HG02763 (cell line): ENCODE results near the gene OLFML2A.
A peak's percentile ranks its signal among the peaks of the same experiment; 100 is the strongest.

ENCODE experiments used
- ATAC-seq: cut with Tn5 transposase; IDR thresholded peaks from one replicate; pipeline ENCODE4 v1.9.1; 2021; ENCODE audit warnings: mild to moderate bottlenecking, moderate library complexity; ENCODE audit not compliant: unreplicated experiment

Gene OLFML2A

DNA sequence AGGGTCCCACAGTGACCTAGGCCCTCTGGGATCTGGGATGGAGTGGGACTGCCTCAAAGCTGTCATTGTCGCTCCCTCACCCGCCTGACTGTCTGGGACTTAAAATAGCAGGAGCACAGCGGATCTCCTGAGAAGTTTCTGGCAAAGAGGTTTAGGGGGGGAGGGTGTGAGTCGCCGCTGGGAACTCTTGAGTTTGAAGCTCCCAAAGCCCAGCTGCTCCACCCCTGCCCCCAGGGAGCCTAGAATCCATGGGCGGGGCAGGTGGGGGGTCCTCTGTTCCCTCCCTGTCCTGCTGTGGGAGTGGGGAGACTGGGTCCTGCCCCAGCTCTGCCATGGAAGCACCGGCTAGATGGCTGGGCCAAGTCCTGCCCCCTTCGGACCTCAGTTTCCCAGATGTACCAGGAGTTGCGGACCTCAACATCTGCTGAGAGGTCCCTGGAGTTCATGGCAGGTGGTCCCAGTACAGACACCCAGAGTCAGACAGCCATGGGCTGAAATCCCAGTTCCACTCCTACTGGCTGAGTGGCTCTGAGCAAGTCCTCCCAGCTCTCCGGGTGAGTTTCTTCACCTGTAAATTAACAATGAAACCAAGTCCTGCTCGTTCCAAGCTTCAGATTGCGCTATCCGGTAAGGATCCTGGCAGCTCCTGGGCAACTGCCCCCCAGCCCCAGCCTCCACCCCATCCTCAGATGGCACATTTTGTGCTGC is 75.3 kb downstream of the OLFML2A start:
- ATAC-seq = no peak

DNA sequence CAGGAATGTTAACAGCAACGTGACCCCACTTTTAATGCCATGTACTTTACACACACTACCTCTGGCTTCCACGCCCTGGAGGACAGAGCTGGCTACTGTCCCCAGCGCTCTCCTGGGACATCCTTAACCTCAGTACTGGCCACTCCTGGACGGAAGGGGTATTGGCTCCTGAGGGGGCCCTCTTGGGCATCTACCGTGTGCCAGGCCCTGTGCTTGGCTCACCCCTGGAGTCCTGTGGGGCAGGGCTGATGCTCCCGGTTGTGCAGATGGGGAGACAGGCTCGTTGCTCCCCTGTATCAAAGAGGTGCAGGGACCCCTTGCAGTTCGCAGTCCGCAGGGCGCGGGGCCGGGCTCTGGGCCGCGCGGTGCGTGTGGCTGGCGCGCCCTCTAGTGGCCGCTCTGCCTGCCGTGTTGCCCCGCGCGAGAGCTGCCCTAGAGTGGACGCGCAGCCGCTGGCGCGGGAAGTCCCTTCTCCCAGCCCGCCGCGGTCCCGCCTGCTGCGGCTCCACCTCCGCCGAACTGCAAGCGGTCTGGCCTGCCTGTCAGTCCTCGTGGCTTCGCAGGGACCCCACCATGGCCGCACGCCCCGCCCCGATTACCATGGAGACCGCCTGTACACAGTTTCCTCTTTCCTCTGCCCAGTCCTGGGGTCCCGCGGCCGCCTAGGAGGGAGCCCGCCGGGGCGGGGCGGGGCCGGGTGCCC is 76.0 kb downstream of the OLFML2A start, which contains the start of gene WDR38:
TSS of gene WDR38 (plus strand) at position 632 of the 703 bp plus-strand sequence. CDS start 72 bp downstream, outside the sequence.
- ATAC-seq = peak; percentile 62

DNA sequence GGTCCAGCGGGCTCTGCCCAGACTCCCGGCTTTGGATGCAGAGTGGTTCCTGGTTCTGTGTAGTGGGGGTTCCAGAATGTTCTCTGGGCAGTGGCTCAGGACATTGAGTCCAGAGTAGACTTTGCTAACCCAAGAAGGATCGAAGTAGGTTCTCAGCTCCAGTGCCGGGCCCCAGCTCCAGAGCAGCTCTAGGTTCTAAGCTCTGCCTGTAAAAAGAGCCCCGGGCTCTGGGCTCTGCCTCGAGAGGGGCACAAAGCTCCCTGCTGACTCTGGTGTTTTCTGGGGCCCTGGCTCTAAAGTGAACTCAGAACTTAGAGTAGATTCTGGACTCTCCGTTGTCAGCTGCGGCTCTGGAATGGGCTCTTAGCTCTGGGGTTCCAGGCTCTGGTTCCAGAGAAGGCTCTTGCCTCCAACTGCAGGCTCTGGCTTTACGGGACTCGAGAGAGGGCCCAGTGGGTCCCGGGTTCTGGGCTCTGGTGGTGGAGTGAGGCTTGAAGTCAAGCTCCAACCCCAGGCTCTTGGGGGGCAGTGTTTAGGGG is 76.7 kb downstream of the OLFML2A start:
- ATAC-seq = no peak

DNA sequence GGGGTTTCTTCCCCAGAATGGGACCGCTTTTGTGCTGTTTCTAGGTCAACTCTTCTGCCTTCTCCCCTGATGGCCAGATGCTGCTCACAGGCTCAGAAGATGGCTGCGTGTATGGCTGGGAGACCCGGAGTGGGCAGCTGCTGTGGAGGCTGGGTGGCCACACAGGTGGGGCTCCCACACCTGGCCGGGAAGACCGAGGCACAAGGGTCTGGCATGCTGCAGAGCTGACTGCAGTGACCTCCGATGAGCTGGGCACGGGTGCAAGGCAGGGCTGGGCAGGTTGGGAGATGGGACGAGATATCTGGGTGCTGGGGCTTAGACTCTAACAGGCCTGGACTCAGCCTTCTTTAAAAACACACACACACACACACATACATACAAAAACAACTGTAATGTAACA is 77.2 kb downstream of the OLFML2A start:
- no peak for ATAC-seq

DNA sequence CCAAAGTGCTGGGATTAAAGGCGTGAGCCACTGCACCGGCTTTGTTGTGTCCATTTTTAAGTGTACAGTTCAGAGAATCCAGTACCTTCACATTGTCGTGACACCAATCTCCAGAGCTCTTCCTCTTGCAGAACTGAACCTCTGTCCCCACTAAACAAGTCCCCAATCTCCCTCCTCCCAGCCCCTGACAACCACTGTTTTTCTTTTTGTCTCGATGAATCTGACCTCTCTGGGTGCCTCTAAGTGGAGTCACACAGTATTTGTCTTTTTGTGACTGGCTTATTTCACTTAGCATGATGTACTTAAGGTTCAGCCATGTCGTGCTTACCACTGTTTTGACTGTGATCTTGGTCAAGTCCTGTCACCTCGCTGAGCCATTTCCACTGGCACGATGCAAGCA is 77.9 kb downstream of the OLFML2A start:
- ATAC-seq = no peak

DNA sequence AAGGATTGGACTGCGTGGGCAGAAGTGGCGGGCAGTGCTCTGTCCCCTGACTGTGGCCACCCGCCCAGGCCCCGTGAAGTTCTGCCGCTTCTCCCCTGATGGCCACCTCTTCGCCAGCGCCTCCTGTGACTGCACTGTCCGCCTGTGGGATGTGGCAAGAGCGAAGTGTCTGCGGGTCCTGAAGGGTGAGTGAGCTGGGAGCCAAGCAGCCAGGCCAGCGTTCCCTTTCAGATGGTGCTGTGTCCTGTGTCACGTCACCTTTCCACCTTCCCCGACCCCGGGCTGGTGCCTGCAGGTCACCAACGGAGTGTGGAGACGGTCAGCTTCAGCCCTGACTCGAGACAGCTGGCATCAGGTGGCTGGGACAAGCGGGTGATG is 78.6 kb downstream of the OLFML2A start:
- no peak for ATAC-seq

DNA sequence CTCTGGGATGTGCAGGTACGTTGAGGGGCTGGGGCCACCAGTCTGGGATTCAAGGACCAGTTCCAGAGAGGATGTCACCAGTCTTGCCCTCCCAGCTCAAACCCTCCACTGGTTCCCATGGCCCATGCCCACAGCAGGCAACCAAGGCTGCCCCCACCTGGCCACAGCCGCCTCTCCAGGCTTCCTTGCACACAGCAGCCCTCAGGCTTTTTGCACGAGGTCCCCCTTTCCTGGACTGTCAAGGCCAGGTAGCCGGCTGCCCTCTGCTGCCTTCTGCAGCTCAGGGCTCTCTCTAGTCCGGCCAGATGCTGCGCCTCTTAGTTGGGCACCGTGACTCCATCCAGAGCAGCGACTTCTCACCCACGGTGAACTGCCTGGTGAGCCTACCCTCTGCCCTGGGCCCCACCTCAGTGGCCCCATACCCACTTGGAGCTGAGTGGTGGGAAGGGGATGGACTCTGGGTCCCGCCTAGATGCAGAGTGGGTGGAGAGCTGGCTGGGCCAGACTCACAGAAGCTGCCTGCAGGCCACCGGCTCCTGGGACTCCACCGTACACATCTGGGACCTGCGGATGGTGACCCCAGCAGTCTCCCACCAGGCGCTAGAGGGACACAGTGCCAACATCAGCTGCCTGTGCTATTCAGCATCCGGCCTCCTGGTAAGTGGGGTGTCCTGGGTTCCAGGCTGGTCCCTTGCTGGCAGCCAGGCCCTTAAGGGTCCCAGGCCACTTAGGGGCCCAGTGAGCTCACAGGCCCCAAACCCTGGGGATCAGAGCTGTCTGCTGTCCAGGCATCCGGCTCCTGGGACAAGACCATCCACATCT is 79.2 kb downstream of the OLFML2A start:
- ATAC-seq = no peak

DNA sequence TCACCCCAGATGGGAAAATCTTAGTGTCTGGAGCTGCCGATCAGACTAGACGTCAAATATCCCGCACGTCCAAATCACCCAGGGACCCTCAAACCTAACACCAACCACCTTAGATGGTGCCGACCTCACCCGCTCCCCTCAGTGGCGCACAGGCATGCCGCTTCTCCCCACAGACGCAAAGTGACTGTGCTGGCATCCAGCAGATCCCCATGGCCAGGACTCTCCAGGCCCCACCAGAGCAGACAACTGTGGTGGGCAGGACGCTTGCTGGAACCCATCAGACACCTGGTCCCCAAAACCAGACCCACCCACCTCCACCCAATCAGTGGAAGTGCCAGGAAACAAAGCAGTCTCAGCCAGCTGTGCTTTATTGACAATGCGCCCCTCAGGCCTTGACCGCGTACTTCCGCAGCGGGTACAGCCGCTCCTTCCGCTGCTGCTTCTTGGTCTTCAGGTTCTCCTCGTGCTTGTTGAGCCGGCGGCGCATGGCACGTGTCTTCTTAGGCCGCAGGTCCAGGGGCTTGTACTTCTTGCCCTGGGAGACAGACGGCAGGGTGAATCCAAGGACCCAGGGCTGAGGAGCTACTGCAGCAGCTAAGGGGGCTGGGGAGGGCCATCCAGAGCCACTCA is 80.7 kb downstream of the OLFML2A start:
- ATAC-seq = no peak

DNA sequence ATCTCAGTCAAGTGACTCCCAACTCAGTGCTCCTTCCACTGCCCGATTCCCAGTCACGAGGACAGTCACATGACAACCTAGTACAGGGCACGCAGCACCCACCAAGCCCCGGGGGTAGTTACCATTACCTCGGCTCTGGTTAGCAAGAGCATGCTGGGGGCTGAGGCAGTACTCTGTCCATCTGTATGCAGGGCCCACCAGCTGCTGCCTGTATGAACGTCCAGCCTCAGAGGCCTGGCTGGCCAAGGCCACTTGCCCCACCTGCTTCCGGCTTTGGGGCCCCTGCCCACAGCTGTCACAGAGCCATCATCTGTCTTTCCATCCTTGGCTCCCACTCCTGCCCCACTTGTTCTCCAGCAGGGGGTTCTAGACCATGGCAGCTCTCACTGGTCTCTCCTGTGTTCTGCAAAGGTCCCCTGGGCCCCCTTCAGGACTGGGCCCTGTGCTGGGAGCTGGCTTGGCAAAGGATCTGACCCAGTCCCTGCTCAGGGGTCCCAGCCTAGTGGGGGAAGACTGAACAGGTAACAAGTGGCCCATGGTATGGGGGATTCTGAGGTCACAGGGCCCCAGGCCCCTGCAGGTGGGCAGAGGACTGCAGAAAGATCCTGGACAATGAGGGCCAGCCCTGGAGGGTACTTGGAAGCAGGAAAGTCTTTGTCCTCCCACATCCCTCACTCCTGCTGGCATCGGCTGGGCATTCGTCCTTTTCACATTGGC is 81.6 kb downstream of the OLFML2A start:
- no peak for ATAC-seq

DNA sequence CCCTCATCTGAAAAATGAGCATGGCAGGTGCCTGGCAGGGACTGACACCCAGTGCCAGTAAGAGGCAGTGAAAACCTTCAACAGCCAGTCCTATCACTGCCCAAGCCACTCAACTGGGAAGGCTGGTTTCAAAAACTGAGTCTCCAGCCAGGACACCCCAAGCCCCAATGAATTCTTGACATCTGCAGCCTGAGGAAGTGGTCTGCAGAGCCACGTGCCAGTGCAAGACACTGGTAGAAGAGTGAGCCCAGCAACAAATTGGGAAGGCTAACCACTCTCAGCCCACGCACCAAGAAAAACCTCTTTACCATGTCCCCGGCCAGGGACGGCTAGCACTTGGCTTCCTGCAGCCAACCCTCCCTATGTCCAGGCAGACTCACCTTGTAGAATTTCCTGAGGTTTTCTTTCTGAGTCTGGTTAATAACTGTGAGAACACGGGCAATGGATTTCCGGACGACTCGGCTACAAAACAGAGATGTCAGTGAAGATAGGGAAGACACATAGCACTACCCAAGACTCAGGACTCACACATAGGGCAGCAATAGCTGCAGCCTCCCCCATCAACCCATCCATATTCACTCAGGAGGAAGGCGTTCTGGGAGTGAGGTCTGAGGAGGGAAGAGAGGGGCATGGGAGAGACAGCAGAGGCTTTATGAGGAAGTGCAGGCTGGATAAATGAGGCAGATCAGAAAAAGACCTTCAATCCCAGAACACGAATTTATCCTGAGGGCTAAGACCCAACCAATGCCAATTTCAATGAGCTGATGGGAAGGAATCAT is 83.1 kb downstream of the OLFML2A start:
- ATAC-seq = no peak

DNA sequence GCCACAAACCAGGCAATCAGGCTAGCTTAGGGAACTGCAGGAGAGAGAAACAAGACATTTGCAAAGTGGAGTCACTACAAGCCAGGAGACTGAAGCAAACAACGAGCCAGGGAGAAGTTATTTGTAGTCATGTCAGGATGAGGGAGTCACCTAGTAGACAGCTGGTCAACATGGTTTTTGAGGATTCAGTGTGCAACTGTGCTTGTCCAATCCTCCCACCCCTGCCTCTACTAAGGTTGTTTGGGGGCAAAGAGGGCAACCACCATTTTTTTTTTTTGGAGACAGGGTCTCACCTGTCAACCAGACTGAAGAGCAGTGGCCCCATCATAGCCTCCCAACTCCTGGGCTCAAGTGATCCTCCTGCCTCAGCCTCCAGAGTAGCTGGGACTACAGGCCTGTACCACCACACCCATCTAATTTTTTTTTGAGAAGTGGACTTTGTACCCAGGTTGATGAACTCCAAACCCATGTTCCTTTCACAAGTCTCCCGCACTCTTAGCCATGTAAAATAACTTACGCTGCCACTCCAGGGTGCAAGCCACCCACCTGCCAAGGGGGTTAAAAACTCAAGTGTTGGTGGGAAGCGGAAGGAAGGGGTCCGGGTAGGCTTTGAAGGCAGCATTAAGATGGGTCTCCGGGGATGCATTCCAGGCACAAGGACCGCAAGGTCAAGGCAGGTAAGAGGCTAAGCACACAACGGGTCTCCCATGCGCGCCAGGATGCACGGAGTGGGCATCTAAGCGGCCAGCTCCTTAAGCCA is 83.8 kb downstream of the OLFML2A start:
- no peak for ATAC-seq

DNA sequence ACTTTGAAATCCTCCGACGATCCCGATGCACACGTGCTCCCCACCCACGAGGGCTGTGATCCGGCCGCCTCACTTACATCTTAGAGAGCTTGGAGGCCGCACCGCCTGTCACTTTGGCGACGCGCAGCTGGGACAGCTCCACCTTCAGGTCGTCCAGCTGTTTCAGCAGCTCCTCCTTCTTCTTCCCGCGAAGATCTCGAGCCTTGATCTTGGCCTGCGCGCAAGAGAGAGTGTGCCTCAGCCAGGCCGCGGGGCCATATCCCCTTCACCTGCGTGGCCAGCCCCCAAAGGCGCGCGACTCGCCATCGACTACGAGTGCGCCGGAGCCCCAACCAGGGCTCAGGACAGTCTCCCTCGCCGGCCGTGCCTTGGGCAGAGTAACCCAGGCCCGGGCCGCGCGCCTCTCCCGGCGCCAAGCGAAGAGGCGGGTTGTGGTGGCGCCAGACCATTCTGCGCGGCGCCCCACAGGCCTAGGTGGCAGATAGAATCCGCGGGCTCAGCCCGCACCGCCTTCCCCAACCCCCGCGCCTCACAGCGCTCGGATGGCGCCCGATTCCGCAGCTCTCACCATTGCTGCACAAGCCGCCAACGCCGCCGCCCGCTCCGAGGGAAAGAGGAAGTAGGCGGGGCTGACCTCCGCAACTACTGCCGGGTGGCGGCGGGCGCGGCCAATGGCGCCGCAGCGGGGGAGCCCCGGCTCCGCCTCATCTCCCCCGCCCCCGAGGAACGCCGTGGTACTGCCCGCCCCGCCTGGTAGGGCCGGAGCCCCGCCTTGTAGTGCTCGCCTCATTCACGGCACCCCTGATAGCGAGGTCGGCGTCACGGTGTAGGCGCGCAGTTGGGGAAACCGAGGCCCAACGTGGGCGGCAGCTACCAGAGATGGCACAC is 84.7 kb downstream of the OLFML2A start, which contains the start of the genes ARPC5L and RPL35:
TSS of gene ARPC5L (plus strand) at position 789 of the 888 bp plus-strand sequence. CDS start 7,161 bp downstream, outside the sequence.
TSS of gene RPL35 (minus strand) at position 616 of the 888 bp plus-strand sequence. CDS start at position 571, 45 bp downstream.
- ATAC-seq = peak; percentile 82

DNA sequence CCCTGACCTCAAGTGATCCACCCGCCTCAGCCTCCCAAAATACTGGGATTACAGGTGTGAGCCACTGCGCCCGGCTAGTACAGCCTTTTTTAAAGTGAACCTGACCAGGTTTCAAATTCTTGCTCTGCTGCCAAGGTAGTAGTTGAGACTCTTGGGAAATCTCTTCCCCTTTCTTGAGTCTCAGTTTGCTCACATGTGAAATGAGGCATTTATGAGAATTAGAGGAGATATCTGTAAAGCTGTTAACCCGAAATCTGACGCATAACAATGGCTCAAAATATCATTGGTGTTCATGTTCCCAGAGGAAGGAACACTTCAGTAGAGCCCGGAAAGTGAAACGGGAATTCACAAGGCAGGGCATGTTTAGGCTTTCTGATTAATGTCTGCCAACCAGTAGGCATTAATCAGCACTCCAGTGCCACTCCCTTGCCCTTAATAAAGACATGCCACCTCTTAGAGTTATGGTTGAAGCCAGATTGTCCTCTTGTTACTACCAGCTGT is 86.5 kb downstream of the OLFML2A start:
- ATAC-seq = no peak
